HepG2 (cell line): Measurements from ENCODE around the gene JMJD1C.

Source experiments
- GLI4 ChIP-seq: sonication (generic); formaldehyde crosslinking; IDR thresholded peaks from 2 replicates; pipeline ENCODE4 v1.5.1; 2020; ENCODE audit warnings: missing genetic modification reagents, mild to moderate bottlenecking, moderate library complexity, borderline replicate concordance
- KLF13 ChIP-seq: sonication (generic); formaldehyde crosslinking; IDR thresholded peaks from 2 replicates; pipeline ENCODE4 v1.4.0; 2020; ENCODE audit warnings: mild to moderate bottlenecking, missing genetic modification reagents
- MAFF ChIP-seq: IDR thresholded peaks from 2 replicates; pipeline ENCODE4 v1.6.1; 2011; ENCODE audit warnings: low read depth, low read length, improper control_type of control experiment
- SMC3 ChIP-seq: IDR thresholded peaks from 2 replicates; pipeline ENCODE4 v1.6.1; 2011; ENCODE audit warnings: low read length, improper control_type of control experiment
- ZKSCAN5 ChIP-seq: sonication (generic); formaldehyde crosslinking; IDR thresholded peaks from 2 replicates; pipeline ENCODE4 v1.5.1; 2020; ENCODE audit warnings: mild to moderate bottlenecking, missing genetic modification reagents
- TF ChIP-seq, protein P1 (sequence below): sonication (generic); formaldehyde crosslinking; IDR thresholded peaks from 2 replicates; pipeline ENCODE4 v1.8.0; 2023; ENCODE audit warnings: mild to moderate bottlenecking, missing genetic modification reagents
- TF ChIP-seq, protein P2 (sequence below): sonication (generic); formaldehyde crosslinking; IDR thresholded peaks from 2 replicates; pipeline ENCODE4 v1.8.0; 2022; ENCODE audit warnings: mild to moderate bottlenecking, missing genetic modification reagents, borderline replicate concordance
- TF ChIP-seq, protein P3 (sequence below): IDR thresholded peaks from 2 replicates; pipeline ENCODE4 v1.6.1; 2016; ENCODE audit warnings: control low read depth

DNA sequence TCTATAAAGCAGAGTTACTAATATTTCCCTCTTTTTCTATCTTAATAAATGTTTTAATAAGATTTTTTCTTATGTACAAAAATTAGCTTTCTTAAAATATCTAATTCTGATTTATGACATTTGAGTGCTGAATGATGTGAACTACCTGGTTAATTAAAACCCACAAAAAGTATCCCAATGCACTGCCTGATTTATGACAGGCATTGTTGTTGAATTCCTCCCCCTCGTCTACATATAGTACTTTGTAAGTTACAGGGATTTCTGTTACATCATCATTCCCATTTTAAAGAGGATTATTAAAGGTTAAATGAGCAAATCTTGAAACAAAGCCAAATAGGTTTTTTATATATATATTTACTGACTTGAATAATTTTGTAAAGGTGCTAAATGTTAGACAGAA lies 241.5 kb downstream of the JMJD1C start:
- TF ChIP-seq ZKSCAN5 (no peak), MAFF (no peak), GLI4 (CRISPR knock-in tag) (no peak), SMC3 (no peak), KLF13 (no peak)
- TF ChIP-seq, protein P1, sequence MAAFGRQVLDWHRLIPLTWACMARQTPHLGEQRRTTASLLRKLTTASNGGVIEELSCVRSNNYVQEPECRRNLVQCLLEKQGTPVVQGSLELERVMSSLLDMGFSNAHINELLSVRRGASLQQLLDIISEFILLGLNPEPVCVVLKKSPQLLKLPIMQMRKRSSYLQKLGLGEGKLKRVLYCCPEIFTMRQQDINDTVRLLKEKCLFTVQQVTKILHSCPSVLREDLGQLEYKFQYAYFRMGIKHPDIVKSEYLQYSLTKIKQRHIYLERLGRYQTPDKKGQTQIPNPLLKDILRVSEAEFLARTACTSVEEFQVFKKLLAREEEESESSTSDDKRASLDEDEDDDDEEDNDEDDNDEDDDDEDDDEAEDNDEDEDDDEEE (CRISPR knock-in tag): no peak
- TF ChIP-seq, protein P2, sequence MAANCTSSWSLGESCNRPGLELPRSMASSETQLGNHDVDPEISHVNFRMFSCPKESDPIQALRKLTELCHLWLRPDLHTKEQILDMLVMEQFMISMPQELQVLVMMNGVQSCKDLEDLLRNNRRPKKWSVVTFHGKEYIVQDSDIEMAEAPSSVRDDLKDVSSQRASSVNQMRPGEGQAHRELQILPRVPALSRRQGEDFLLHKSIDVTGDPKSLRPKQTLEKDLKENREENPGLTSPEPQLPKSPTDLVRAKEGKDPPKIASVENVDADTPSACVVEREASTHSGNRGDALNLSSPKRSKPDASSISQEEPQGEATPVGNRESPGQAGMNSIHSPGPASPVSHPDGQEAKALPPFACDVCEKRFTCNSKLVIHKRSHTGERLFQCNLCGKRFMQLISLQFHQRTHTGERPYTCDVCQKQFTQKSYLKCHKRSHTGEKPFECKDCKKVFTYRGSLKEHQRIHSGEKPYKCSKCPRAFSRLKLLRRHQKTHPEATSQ (CRISPR knock-in tag): no peak
- TF ChIP-seq, protein P3, sequence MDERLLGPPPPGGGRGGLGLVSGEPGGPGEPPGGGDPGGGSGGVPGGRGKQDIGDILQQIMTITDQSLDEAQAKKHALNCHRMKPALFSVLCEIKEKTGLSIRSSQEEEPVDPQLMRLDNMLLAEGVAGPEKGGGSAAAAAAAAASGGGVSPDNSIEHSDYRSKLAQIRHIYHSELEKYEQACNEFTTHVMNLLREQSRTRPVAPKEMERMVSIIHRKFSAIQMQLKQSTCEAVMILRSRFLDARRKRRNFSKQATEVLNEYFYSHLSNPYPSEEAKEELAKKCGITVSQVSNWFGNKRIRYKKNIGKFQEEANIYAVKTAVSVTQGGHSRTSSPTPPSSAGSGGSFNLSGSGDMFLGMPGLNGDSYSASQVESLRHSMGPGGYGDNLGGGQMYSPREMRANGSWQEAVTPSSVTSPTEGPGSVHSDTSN (CRISPR knock-in tag): no peak
